ENCODE data around the gene ILK.

ILK gene

DNA sequence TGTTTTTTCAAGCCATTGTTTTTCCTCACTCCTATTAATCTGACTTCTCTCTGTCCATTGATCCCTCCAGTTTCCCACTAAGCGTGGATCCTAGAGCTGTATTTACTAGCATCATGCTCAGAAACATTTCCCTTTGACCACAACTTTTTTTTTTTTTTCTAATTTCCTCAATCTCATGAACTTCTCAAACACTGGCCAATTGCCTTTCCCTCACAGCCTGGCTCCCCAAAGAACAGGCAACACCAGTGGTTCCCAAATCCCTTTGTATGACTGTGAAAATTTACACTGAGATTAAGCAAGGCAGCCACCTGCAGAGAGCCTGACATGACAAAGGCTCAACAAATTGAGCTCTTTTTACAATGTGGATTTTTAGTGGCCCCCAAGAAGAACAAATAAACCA lies 17.1 kb downstream of the ILK start:
- no peak overlapping the region for H3K9ac ChIP-seq (ENCODE audit: low read length)
- no peaks in the 10 kb centered on the region for H3K36me3 ChIP-seq (replicated peaks; ENCODE audit: low read depth, low read length)
- H3K4me1 ChIP-seq (ENCODE audit: low read length) = peaks cover 18% of the 10 kb centered on the region
- H3K4me3 ChIP-seq (ENCODE audit: low read length) = no peak overlapping the region
- peaks cover 3% of the 10 kb centered on the region; the same call in 1 of the 2 replicates for H3K79me2 ChIP-seq (ENCODE audit: low read length)
- no peaks in the 10 kb centered on the region for H4K20me1 ChIP-seq (ENCODE audit: insufficient read depth, low read length)
- TF ChIP-seq EZH2phosphoT487 (IDR thresholded peaks at IDR 0.05; ENCODE audit: low read depth) = no peak
- TF ChIP-seq, protein P1, sequence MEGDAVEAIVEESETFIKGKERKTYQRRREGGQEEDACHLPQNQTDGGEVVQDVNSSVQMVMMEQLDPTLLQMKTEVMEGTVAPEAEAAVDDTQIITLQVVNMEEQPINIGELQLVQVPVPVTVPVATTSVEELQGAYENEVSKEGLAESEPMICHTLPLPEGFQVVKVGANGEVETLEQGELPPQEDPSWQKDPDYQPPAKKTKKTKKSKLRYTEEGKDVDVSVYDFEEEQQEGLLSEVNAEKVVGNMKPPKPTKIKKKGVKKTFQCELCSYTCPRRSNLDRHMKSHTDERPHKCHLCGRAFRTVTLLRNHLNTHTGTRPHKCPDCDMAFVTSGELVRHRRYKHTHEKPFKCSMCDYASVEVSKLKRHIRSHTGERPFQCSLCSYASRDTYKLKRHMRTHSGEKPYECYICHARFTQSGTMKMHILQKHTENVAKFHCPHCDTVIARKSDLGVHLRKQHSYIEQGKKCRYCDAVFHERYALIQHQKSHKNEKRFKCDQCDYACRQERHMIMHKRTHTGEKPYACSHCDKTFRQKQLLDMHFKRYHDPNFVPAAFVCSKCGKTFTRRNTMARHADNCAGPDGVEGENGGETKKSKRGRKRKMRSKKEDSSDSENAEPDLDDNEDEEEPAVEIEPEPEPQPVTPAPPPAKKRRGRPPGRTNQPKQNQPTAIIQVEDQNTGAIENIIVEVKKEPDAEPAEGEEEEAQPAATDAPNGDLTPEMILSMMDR (IDR thresholded peaks at IDR 0.05; ENCODE audit: low read depth, low read length) = no peak
- H3K4me2 ChIP-seq (ENCODE audit: low read length) = no peak overlapping the region
- no peaks in the 10 kb centered on the region for H3K9me3 ChIP-seq (ENCODE audit: insufficient read depth, low read length)
- H3K27me3 ChIP-seq (ENCODE audit: low read depth, low read length) = no peaks in the 10 kb centered on the region
- no peak overlapping the region for H2AFZ ChIP-seq (ENCODE audit: low read depth, low read length)
- H3K27ac ChIP-seq (ENCODE audit: low read length) = no peak overlapping the region

DNA sequence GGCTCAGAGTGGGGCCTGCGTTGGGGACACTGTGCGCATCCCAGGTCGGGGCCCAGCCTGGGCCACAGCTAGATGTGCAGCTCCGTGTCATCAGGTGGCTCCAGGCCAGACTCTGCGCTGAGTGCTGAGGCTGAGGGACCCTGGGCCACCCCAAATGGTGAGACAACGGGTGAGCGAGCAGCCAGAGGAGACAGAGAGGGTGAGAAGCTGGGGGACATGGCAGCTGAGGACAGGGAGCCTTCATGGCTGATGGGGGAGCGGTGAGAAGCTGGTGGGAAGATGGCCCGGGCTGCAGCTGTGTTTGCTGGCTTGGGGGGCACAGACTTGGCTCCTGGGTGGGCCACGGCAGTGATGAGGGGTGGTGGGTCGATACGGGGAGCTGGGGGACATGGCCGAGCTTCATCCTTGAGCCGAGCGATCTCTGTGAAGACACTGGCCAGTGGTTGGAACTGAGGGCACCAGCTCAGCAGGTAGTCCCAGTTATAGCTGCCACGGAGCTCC lies 18.2 kb downstream of the ILK start:
- Histone ChIP-seq H3K27ac (ENCODE audit: low read length) (no peak overlapping the region), H3K36me3 (replicated peaks; ENCODE audit: low read depth, low read length) (no peaks in the 10 kb centered on the region), H3K4me3 (ENCODE audit: low read length) (no peak overlapping the region), H3K27me3 (ENCODE audit: low read depth, low read length) (no peaks in the 10 kb centered on the region), H3K9me3 (ENCODE audit: insufficient read depth, low read length) (no peaks in the 10 kb centered on the region), H3K9ac (ENCODE audit: low read length) (no peak overlapping the region), H4K20me1 (ENCODE audit: insufficient read depth, low read length) (no peaks in the 10 kb centered on the region), H3K4me2 (ENCODE audit: low read length) (no peak overlapping the region), H2AFZ (ENCODE audit: low read depth, low read length) (no peak overlapping the region), H3K79me2 (ENCODE audit: low read length) (peaks cover 3% of the 10 kb centered on the region; the same call in 1 of the 2 replicates), H3K4me1 (ENCODE audit: low read length) (peaks cover 18% of the 10 kb centered on the region)
- no peak for TF ChIP-seq EZH2phosphoT487 (IDR thresholded peaks at IDR 0.05; ENCODE audit: low read depth)
- TF ChIP-seq, protein P1 (IDR thresholded peaks at IDR 0.05; ENCODE audit: low read depth, low read length) = no peak

DNA sequence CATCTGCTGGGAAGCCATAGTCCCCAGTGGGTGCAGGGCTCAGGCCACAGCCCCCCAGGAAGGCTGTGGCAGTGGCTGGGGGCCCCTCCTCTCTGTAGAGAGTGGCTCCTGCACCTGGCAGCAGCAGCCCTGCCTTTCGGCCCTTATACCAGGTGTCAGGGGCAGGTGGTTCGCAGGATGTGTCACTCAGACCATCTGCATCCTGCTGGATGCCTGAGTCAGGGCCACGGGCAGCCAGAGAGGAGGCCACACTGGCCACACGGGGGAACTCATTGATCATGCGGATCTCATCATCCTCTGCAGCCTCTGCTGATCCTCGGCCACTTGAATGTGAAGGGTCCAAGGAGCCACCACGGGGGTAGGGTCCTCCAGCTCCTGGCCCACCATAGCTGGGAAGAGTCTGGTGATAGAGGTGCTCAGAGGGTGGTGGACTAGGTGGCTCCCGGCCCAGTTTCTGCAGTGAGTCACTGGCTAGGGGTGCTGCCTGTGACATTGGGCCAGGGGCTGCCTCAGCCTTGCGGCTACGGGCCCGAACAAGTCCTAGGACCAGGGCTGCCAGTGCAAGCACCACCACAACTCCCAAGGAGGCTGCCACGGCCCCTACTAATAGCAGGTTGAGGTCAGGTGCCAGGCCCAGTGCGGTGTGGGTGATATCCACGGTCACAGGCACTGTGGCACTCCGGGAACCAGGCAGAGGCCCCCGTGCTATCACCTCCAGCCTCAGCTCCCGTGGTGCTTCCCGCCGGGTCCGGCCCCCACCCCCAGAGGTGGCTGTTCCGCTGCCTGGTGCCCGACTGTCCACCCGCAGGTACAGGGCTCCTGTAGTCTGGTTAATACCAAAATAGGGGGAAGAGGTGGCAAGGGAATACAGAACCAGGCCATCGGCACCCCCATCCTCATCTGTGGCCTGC lies 18.9 kb downstream of the ILK start:
- H3K4me2 ChIP-seq (ENCODE audit: low read length) = no peak overlapping the region

More for the DNA sequence above, 18.9 kb downstream of the ILK start:
- Histone ChIP-seq H2AFZ (ENCODE audit: low read depth, low read length) (no peak overlapping the region), H4K20me1 (ENCODE audit: insufficient read depth, low read length) (no peaks in the 10 kb centered on the region), H3K27ac (ENCODE audit: low read length) (no peak overlapping the region), H3K9ac (ENCODE audit: low read length) (no peak overlapping the region), H3K4me1 (ENCODE audit: low read length) (peaks cover 23% of the 10 kb centered on the region), H3K36me3 (replicated peaks; ENCODE audit: low read depth, low read length) (no peaks in the 10 kb centered on the region), H3K79me2 (ENCODE audit: low read length) (peaks cover 3% of the 10 kb centered on the region; the same call in 1 of the 2 replicates), H3K4me3 (ENCODE audit: low read length) (no peak overlapping the region), H3K27me3 (ENCODE audit: low read depth, low read length) (no peaks in the 10 kb centered on the region), H3K9me3 (ENCODE audit: insufficient read depth, low read length) (no peaks in the 10 kb centered on the region)
- TF ChIP-seq, protein P1 (IDR thresholded peaks at IDR 0.05; ENCODE audit: low read depth, low read length) = no peak
- TF ChIP-seq EZH2phosphoT487 (IDR thresholded peaks at IDR 0.05; ENCODE audit: low read depth) = no peak
